Measurements from ENCODE around the gene TMEM198.
A peak's percentile ranks its signal among the peaks of the same experiment; 100 is the strongest.

TMEM198 gene

GRCh38 chr2:219548990-219549389 is 5.2 kb downstream of the TMEM198 start:
- H3K9me3 ChIP-seq (ENCODE audit: control insufficient read depth in 2 of 2, low read length in 2 of 2), result no peaks in the 10 kb centered on the region
- H3K4me1 ChIP-seq (ENCODE audit: control insufficient read depth, insufficient read depth, low read length), result peaks cover 26% of the 10 kb centered on the region
- H3K27ac ChIP-seq (ENCODE audit: low read length), result no peak overlapping the region
- peaks cover 0 to 4% of the 10 kb centered on the region in 2 donors for H3K36me3 ChIP-seq (ENCODE audit: control insufficient read depth in 2 of 2, insufficient read depth in 2 of 2, low read length in 2 of 2)
- no peak overlapping the region for H3K4me3 ChIP-seq (ENCODE audit: low read length in 2 of 2)
- no peak overlapping the region for H3K9ac ChIP-seq (ENCODE audit: low read length in 2 of 2)
- H3K27me3 ChIP-seq (ENCODE audit: control insufficient read depth in 1 of 2, insufficient read depth in 2 of 2, low read length in 2 of 2), result peaks cover 0 to 3% of the 10 kb centered on the region in 2 donors

- Histone ChIP-seq H3K27ac (ENCODE audit: low read length) (no peak overlapping the region), H3K4me3 (ENCODE audit: low read length in 2 of 2) (no peak overlapping the region), H3K4me1 (ENCODE audit: control insufficient read depth, insufficient read depth, low read length) (peaks cover 20% of the 10 kb centered on the region), H3K27me3 (ENCODE audit: control insufficient read depth in 1 of 2, insufficient read depth in 2 of 2, low read length in 2 of 2) (peaks cover 0 to 3% of the 10 kb centered on the region in 2 donors), H3K9me3 (ENCODE audit: control insufficient read depth in 2 of 2, low read length in 2 of 2) (no peaks in the 10 kb centered on the region), H3K9ac (ENCODE audit: low read length in 2 of 2) (no peak overlapping the region), H3K36me3 (ENCODE audit: control insufficient read depth in 2 of 2, insufficient read depth in 2 of 2, low read length in 2 of 2) (peaks cover 0 to 4% of the 10 kb centered on the region in 2 donors)
Observed at GRCh38 chr2:219549619-219550018, 5.8 kb downstream of the TMEM198 start.

DNA sequence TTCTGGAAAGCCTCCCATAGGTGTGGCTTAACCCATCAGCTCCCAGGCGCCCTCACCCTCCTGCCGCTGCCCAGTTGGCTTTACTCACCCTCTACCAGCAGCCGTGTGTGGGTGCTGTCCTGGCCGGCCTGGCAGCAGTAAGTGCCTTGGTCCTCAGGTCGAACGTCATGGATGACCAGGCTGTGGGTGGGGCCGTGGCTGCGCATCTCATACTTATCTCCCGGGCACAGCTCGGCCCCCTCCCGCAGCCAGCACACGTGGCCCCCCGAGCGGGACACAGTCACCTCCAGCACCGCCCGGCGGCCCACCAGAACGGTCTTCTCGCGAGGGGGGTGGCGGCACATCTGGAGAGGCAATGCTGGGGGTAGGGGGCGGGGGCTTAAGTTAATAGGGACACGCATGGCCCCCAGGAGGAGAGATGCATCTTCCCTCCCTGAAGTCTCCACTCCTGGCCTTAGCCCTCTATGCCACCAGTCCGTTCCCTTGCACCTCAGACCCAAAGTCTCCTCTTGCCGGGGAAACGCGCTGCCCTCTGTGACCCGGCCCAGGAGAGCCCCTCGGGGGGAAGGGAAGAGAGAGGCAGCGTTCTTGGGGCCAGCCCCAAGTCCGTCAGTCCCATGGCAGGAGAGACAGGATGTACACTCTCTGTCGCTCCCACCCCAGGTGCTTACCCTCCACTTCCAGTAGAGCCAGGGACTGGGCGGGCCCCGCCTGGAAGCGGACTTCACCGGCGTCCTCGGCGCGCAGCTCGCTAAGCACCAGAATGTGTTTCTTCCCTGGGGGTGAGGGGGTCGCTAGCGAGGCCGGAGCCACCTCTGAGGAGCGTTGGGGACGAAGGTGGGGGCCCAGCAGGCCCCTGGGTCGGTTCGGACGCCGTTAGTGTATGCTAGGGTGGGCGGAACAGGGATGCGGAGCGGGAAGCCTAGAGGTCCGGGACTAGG is 7.9 kb downstream of the TMEM198 start:
- Histone ChIP-seq H3K9ac (ENCODE audit: low read length in 2 of 2) (peak overlapping the region; percentile 16 to 51), H3K4me1 (ENCODE audit: control insufficient read depth, insufficient read depth, low read length) (peaks cover 18% of the 10 kb centered on the region), H3K27me3 (ENCODE audit: control insufficient read depth in 1 of 2, insufficient read depth in 2 of 2, low read length in 2 of 2) (peaks cover 0 to 3% of the 10 kb centered on the region in 2 donors), H3K4me3 (ENCODE audit: low read length in 2 of 2) (peak overlapping the region; percentile 69 to 78), H3K9me3 (ENCODE audit: control insufficient read depth in 2 of 2, low read length in 2 of 2) (no peaks in the 10 kb centered on the region), H3K27ac (ENCODE audit: low read length) (peak overlapping the region; percentile 24), H3K36me3 (ENCODE audit: control insufficient read depth in 2 of 2, insufficient read depth in 2 of 2, low read length in 2 of 2) (peaks cover 0 to 8% of the 10 kb centered on the region in 2 donors)

DNA sequence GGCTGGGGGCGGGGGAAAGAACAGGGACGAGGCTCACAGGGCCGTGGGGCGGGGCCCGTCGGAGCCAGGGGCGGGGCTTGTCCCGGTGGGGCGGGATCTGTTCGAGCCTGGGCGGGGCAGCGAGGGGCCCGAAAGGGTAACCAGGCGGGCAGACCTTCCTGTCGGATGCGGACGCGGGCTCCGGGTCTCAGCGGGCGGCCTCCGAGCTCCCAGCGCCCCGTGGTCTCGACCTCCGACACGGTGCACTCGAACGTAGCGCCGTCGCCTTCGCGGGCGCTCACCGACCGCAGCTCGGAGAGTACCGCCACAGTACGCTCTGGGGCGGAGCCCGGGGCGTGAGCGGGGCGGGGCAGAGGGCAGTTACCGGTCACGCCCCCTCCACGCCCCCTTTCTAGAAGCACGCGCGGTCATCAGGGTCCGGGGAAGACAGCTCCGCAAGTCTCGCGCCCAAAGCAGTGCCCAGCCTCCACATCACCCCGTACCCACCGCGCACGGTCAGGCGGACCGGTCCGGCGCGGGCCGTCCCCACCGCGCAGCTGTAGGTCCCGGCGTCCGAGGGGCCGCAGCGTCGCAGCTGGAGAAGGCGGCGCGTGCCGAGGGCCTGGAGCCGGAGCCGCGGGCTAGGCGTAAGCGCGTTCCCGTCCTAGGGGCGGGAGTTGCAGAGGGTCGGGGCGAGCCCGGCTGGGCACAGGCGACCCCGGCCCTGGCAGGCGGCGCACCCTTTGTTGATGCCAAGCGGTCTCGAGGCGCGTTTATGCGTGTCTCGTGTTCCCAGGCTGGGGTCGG is 8.7 kb downstream of the TMEM198 start:
- Histone ChIP-seq H3K27ac (ENCODE audit: low read length) (no peak overlapping the region), H3K9ac (ENCODE audit: low read length in 2 of 2) (peak overlapping the region; percentile 6 to 21), H3K36me3 (ENCODE audit: control insufficient read depth in 2 of 2, insufficient read depth in 2 of 2, low read length in 2 of 2) (peaks cover 0 to 8% of the 10 kb centered on the region in 2 donors), H3K4me3 (ENCODE audit: low read length in 2 of 2) (peak overlapping the region; percentile 69 to 78), H3K27me3 (ENCODE audit: control insufficient read depth in 1 of 2, insufficient read depth in 2 of 2, low read length in 2 of 2) (peaks cover 0 to 3% of the 10 kb centered on the region in 2 donors), H3K9me3 (ENCODE audit: control insufficient read depth in 2 of 2, low read length in 2 of 2) (no peaks in the 10 kb centered on the region), H3K4me1 (ENCODE audit: control insufficient read depth, insufficient read depth, low read length) (peaks cover 18% of the 10 kb centered on the region)

- H3K36me3 ChIP-seq (ENCODE audit: control insufficient read depth in 2 of 2, insufficient read depth in 2 of 2, low read length in 2 of 2), result peaks cover 0 to 8% of the 10 kb centered on the region in 2 donors
- peaks cover 18% of the 10 kb centered on the region for H3K4me1 ChIP-seq (ENCODE audit: control insufficient read depth, insufficient read depth, low read length)
- H3K4me3 ChIP-seq (ENCODE audit: low read length in 2 of 2), result peak overlapping the region; percentile 69 to 78
- H3K27ac ChIP-seq (ENCODE audit: low read length), result no peak overlapping the region
- H3K27me3 ChIP-seq (ENCODE audit: control insufficient read depth in 1 of 2, insufficient read depth in 2 of 2, low read length in 2 of 2), result peaks cover 0 to 3% of the 10 kb centered on the region in 2 donors
- H3K9ac ChIP-seq (ENCODE audit: low read length in 2 of 2), result peak overlapping the region; percentile 6 to 21
- H3K9me3 ChIP-seq (ENCODE audit: control insufficient read depth in 2 of 2, low read length in 2 of 2), result no peaks in the 10 kb centered on the region
Observed at GRCh38 chr2:219553168-219553417, 9.3 kb downstream of the TMEM198 start.

GRCh38 chr2:219553463-219553963 is 9.7 kb downstream of the TMEM198 start:
- no peak overlapping the region for H3K27ac ChIP-seq (ENCODE audit: low read length)
- peaks cover 0 to 8% of the 10 kb centered on the region in 2 donors for H3K36me3 ChIP-seq (ENCODE audit: control insufficient read depth in 2 of 2, insufficient read depth in 2 of 2, low read length in 2 of 2)
- peaks cover 18% of the 10 kb centered on the region for H3K4me1 ChIP-seq (ENCODE audit: control insufficient read depth, insufficient read depth, low read length)
- peaks cover 0 to 3% of the 10 kb centered on the region in 2 donors for H3K27me3 ChIP-seq (ENCODE audit: control insufficient read depth in 1 of 2, insufficient read depth in 2 of 2, low read length in 2 of 2)
- no peaks in the 10 kb centered on the region for H3K9me3 ChIP-seq (ENCODE audit: control insufficient read depth in 2 of 2, low read length in 2 of 2)
- H3K9ac ChIP-seq (ENCODE audit: low read length in 2 of 2), result no peak overlapping the region
- H3K4me3 ChIP-seq (ENCODE audit: low read length in 2 of 2), result no peak overlapping the region

GRCh38 chr2:219554350-219554749 is 10.5 kb downstream of the TMEM198 start:
- Histone ChIP-seq H3K27me3 (ENCODE audit: control insufficient read depth in 1 of 2, insufficient read depth in 2 of 2, low read length in 2 of 2) (peaks cover 0 to 3% of the 10 kb centered on the region in 2 donors), H3K4me1 (ENCODE audit: control insufficient read depth, insufficient read depth, low read length) (peaks cover 18% of the 10 kb centered on the region), H3K36me3 (ENCODE audit: control insufficient read depth in 2 of 2, insufficient read depth in 2 of 2, low read length in 2 of 2) (peaks cover 0 to 6% of the 10 kb centered on the region in 2 donors), H3K4me3 (ENCODE audit: low read length in 2 of 2) (no peak overlapping the region), H3K9ac (ENCODE audit: low read length in 2 of 2) (no peak overlapping the region), H3K9me3 (ENCODE audit: control insufficient read depth in 2 of 2, low read length in 2 of 2) (no peaks in the 10 kb centered on the region), H3K27ac (ENCODE audit: low read length) (no peak overlapping the region)

DNA sequence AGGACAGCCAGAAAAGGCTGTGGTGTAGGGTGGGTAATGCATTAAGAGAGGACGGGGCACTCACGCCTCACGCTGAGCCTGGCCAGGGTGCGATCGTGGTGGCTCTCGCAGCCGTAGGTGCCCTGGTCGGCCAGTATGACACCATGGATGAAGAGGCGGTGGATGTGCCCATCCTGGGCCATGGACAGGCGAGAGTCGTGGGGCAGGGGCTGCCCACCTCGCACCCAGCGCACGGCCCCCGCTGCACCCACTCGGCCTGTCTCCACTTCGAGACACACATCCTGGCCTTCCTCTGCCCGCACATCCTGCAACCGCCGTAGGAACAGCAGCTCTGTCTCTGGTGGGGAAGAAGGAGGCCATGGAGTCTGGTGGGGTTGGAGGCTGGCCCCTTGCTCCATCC is 12.1 kb downstream of the TMEM198 start:
- Histone ChIP-seq H3K4me1 (ENCODE audit: control insufficient read depth, insufficient read depth, low read length) (peaks cover 22% of the 10 kb centered on the region), H3K9me3 (ENCODE audit: control insufficient read depth in 2 of 2, low read length in 2 of 2) (no peaks in the 10 kb centered on the region), H3K36me3 (ENCODE audit: control insufficient read depth in 2 of 2, insufficient read depth in 2 of 2, low read length in 2 of 2) (peaks cover 0 to 5% of the 10 kb centered on the region in 2 donors), H3K9ac (ENCODE audit: low read length in 2 of 2) (no peak overlapping the region), H3K27me3 (ENCODE audit: control insufficient read depth in 1 of 2, insufficient read depth in 2 of 2, low read length in 2 of 2) (peaks cover 0 to 3% of the 10 kb centered on the region in 2 donors), H3K4me3 (ENCODE audit: low read length in 2 of 2) (no peak overlapping the region), H3K27ac (ENCODE audit: low read length) (no peak overlapping the region)

DNA sequence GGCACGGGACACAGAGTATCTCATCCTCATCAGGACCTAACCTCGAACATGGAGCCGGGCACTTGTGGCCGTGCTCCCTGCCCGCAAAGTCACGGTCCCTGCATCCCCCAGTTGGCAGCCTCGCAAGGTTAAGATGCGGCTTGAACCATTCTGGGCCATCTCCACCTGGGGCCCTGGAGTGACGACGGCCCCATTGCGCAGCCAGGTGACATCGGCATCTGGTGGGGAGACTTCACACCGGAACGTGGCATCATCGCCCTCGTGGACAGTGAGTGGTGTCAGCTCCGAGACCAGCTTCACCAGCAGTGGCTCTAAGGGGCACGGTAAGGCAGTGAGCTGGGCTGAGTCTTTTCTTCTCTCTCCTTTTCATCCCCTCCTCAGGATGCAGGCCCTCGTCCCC is 12.6 kb downstream of the TMEM198 start:
- H3K9ac ChIP-seq (ENCODE audit: low read length in 2 of 2), result no peak overlapping the region

GRCh38 chr2:219557320-219557719 is 13.5 kb downstream of the TMEM198 start:
- Histone ChIP-seq H3K9ac (ENCODE audit: low read length in 2 of 2) (no peak overlapping the region), H3K27me3 (ENCODE audit: control insufficient read depth in 1 of 2, insufficient read depth in 2 of 2, low read length in 2 of 2) (peaks cover 0 to 3% of the 10 kb centered on the region in 2 donors), H3K36me3 (ENCODE audit: control insufficient read depth in 2 of 2, insufficient read depth in 2 of 2, low read length in 2 of 2) (peaks cover 0 to 11% of the 10 kb centered on the region in 2 donors), H3K9me3 (ENCODE audit: control insufficient read depth in 2 of 2, low read length in 2 of 2) (no peaks in the 10 kb centered on the region), H3K4me1 (ENCODE audit: control insufficient read depth, insufficient read depth, low read length) (peaks cover 11% of the 10 kb centered on the region), H3K27ac (ENCODE audit: low read length) (no peak overlapping the region), H3K4me3 (ENCODE audit: low read length in 2 of 2) (no peak overlapping the region)

More for the DNA sequence above, 12.6 kb downstream of the TMEM198 start:
- H3K36me3 ChIP-seq (ENCODE audit: control insufficient read depth in 2 of 2, insufficient read depth in 2 of 2, low read length in 2 of 2), result peaks cover 0 to 5% of the 10 kb centered on the region in 2 donors
- H3K4me1 ChIP-seq (ENCODE audit: control insufficient read depth, insufficient read depth, low read length), result peaks cover 18% of the 10 kb centered on the region
- H3K27me3 ChIP-seq (ENCODE audit: control insufficient read depth in 1 of 2, insufficient read depth in 2 of 2, low read length in 2 of 2), result peaks cover 0 to 3% of the 10 kb centered on the region in 2 donors
- no peaks in the 10 kb centered on the region for H3K9me3 ChIP-seq (ENCODE audit: control insufficient read depth in 2 of 2, low read length in 2 of 2)
- no peak overlapping the region for H3K4me3 ChIP-seq (ENCODE audit: low read length in 2 of 2)
- no peak overlapping the region for H3K27ac ChIP-seq (ENCODE audit: low read length)

Measured in stomach smooth muscle (tissue), 2 donors.